BE2C (cell line): ENCODE results near the gene GRHL1. TPM values are rescaled to one million over a fixed set of nuclear protein-coding genes. Genes with fewer than 3 reads are reported as not detected.

Source experiments
- DNase-seq: peaks from one replicate; pipeline ENCODE4 v3.0.0-alpha.2; 2020
- H3K27me3 ChIP-seq: fragments of 250-450 bp; sonication (Bioruptor Pico); 2 replicates; pipeline ENCODE4 v1.5.1; 2020; ENCODE audit warnings: mild to moderate bottlenecking
- H3K36me3 ChIP-seq: fragments of 250-450 bp; sonication (Bioruptor Pico); 2 replicates; pipeline ENCODE4 v1.5.1; 2020; ENCODE audit warnings: mild to moderate bottlenecking
- H3K4me1 ChIP-seq: fragments of 250-450 bp; sonication (Bioruptor Pico); 2 replicates; pipeline ENCODE4 v1.5.1; 2020
- H3K4me3 ChIP-seq: 2 replicates; pipeline ENCODE4 v1.5.1; 2011; ENCODE audit warnings: low read depth, low read length
- H3K9me3 ChIP-seq: fragments of 250-450 bp; sonication (Bioruptor Pico); 2 replicates; pipeline ENCODE4 v1.5.1; 2020
- polyA plus RNA-seq: library from polyadenylated mRNA; unstranded; fragments of >200 nt; gene quantifications from one replicate; pipeline ENCODE4 v1.2.1, GENCODE V29; 2012; ENCODE audit warnings: low read depth, missing spikeins; ENCODE audit not compliant: insufficient read length, insufficient read depth
- TF ChIP-seq, protein P1 (sequence below): IDR thresholded peaks from 2 replicates; pipeline ENCODE4 v1.5.1; 2012; ENCODE audit warnings: mild to moderate bottlenecking, low read depth, low read length

Gene GRHL1
- 2.1 TPM for polyA plus RNA-seq

- DNase-seq: peak; percentile 96
- no peaks in the 10 kb centered on the region; the same call in 1 of the 2 replicates for H3K4me1 ChIP-seq
- H3K27me3 ChIP-seq: peaks cover 5% of the 10 kb centered on the region; the same call in 1 of the 2 replicates
- no peaks in the 10 kb centered on the region for H3K36me3 ChIP-seq
- H3K4me3 ChIP-seq: peak within 1 kb of the TSS; percentile 57
- TF ChIP-seq, protein P1, sequence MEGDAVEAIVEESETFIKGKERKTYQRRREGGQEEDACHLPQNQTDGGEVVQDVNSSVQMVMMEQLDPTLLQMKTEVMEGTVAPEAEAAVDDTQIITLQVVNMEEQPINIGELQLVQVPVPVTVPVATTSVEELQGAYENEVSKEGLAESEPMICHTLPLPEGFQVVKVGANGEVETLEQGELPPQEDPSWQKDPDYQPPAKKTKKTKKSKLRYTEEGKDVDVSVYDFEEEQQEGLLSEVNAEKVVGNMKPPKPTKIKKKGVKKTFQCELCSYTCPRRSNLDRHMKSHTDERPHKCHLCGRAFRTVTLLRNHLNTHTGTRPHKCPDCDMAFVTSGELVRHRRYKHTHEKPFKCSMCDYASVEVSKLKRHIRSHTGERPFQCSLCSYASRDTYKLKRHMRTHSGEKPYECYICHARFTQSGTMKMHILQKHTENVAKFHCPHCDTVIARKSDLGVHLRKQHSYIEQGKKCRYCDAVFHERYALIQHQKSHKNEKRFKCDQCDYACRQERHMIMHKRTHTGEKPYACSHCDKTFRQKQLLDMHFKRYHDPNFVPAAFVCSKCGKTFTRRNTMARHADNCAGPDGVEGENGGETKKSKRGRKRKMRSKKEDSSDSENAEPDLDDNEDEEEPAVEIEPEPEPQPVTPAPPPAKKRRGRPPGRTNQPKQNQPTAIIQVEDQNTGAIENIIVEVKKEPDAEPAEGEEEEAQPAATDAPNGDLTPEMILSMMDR: no peak
- H3K9me3 ChIP-seq: no peaks in the 10 kb centered on the region
These were observed at the start of gene GRHL1 for GRCh38 chr2:9951522-9952285. Gene GRHL1 (plus strand): TSS chr2:9951693. CDS start chr2:9951834, 141 bp downstream.

DNA sequence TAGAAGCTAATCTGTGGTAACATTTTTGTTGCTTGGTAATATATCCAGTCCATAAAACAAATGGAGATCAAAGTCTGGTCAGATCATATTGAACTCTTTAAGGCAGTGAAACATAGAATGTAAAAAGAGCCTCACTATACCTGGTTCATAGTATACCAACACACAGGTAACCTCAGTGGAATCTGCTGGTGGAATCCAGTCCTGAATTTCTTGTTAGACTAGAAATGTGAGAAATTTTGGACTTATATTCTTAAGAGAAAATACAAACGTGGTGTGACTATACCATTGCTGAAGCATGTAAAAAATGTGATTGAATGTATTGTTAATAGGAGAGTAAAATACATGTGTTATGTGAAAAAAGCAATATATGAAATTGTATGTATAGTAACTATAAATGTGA, 46.1 kb upstream of the GRHL1 start:
- H3K27me3 ChIP-seq: no peaks in the 10 kb centered on the region
- no peaks in the 10 kb centered on the region for H3K9me3 ChIP-seq
- DNase-seq: no peak
- no peak overlapping the region for H3K4me3 ChIP-seq
- TF ChIP-seq, protein P1: no peak
- H3K36me3 ChIP-seq: peaks cover 9% of the 10 kb centered on the region
- no peaks in the 10 kb centered on the region for H3K4me1 ChIP-seq

- TF ChIP-seq, protein P1: no peak
- DNase-seq: no peak
- H3K36me3 ChIP-seq: peaks cover 24% of the 10 kb centered on the region
- no peaks in the 10 kb centered on the region for H3K27me3 ChIP-seq
- no peak overlapping the region for H3K4me3 ChIP-seq
- H3K4me1 ChIP-seq: no peaks in the 10 kb centered on the region
- H3K9me3 ChIP-seq: no peaks in the 10 kb centered on the region
These were observed 44.1 kb upstream of the GRHL1 start for GRCh38 chr2:9907402-9907801.

GRCh38 chr2:9908639-9909038, 42.9 kb upstream of the GRHL1 start:
- H3K4me3 ChIP-seq: no peak overlapping the region
- no peaks in the 10 kb centered on the region for H3K4me1 ChIP-seq
- peaks cover 32% of the 10 kb centered on the region for H3K36me3 ChIP-seq
- no peaks in the 10 kb centered on the region for H3K27me3 ChIP-seq
- DNase-seq: no peak
- TF ChIP-seq, protein P1: no peak
- no peaks in the 10 kb centered on the region for H3K9me3 ChIP-seq

GRCh38 chr2:9909106-9909505, 42.4 kb upstream of the GRHL1 start:
- no peaks in the 10 kb centered on the region for H3K9me3 ChIP-seq
- no peaks in the 10 kb centered on the region for H3K4me1 ChIP-seq
- peaks cover 37% of the 10 kb centered on the region for H3K36me3 ChIP-seq
- no peaks in the 10 kb centered on the region for H3K27me3 ChIP-seq
- no peak overlapping the region for H3K4me3 ChIP-seq
- DNase-seq: no peak
- TF ChIP-seq, protein P1: no peak

DNA sequence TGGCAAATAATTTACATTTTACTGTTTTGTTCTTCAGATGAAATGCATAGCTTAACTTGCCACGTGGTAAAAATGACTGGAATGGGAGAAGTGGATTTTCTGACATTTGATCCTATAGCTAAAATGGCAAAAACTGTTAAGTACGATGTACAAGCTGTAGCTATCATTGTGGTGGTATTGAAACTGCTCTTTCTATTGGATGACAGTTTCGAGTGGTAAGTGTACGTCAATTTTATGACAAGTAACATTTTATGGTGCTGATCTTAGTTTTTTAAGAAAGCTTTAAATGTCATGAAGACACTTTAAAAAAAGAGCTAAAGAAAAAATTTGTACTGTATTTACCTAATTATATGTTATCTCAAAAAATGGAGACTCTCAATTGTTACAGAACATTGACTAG, 40.8 kb upstream of the GRHL1 start:
- H3K9me3 ChIP-seq: no peaks in the 10 kb centered on the region
- no peaks in the 10 kb centered on the region; the same call in 1 of the 2 replicates for H3K4me1 ChIP-seq
- DNase-seq: no peak
- no peak overlapping the region for H3K4me3 ChIP-seq
- TF ChIP-seq, protein P1: no peak
- peaks cover 37% of the 10 kb centered on the region for H3K36me3 ChIP-seq
- no peaks in the 10 kb centered on the region for H3K27me3 ChIP-seq
